Sigmoid colon (tissue), 7 donors: ENCODE data around the gene R3HDM4. TPM values are rescaled to one million over a fixed set of nuclear protein-coding genes. Genes with fewer than 3 reads are reported as not detected.

Source experiments
- DNase-seq: peaks from one replicate; pipeline ENCODE4 v3.0.0-alpha.2; 2019
- H3K27ac ChIP-seq, 4 donors: fragments of 200-600 bp; sonication (generic); one replicate each; pipeline ENCODE4 v1.5.1; 2016 to 2019; ENCODE audit warnings: mild to moderate bottlenecking in 1 of 4
- H3K27me3 ChIP-seq, 3 donors: fragments of 200-600 bp; sonication (generic); one replicate each; pipeline ENCODE4 v1.5.1; 2019; ENCODE audit warnings: mild to moderate bottlenecking in 1 of 3
- H3K36me3 ChIP-seq, 4 donors: fragments of 200-600 bp; sonication (generic); one replicate each; pipeline ENCODE4 v1.5.1; 2016 to 2019
- H3K4me1 ChIP-seq, 4 donors: fragments of 200-600 bp; sonication (generic); one replicate each; pipeline ENCODE4 v1.5.1; 2017 to 2019
- H3K4me3 ChIP-seq, 4 donors: fragments of 200-600 bp; sonication (generic); one replicate each; pipeline ENCODE4 v1.5.1; 2017 to 2019; ENCODE audit warnings: mild to moderate bottlenecking in 2 of 4, moderate library complexity in 1 of 4
- H3K9me3 ChIP-seq, 4 donors: fragments of 200-600 bp in 3 of 4; sonication (generic) in 3 of 4; one replicate each; pipeline versions ENCODE4 v1.5.1 to v1.6.1; 2013 to 2019
- CTCF ChIP-seq, 4 experiments: fragments of 450-650 bp in 3 of 4; fragments of 200-600 bp in 1 of 4; IDR thresholded peaks; one replicate each; pipeline ENCODE4 v1.5.1; 2016 to 2019; ENCODE audit warnings: antibody characterized with exemption in 4 of 4, mild to moderate bottlenecking in 3 of 4, moderate library complexity in 2 of 4
- EP300 ChIP-seq, 4 donors: sonication (generic); formaldehyde crosslinking; IDR thresholded peaks; one replicate each; pipeline ENCODE4 v1.6.1; 2017; ENCODE audit warnings: antibody characterized with exemption in 4 of 4
- POLR2A ChIP-seq, 2 donors: fragments of 450-650 bp; IDR thresholded peaks; one replicate each; pipeline ENCODE4 v1.6.1; 2016; ENCODE audit warnings: antibody characterized with exemption in 2 of 2, mild to moderate bottlenecking in 2 of 2, moderate library complexity in 2 of 2
- POLR2AphosphoS5 ChIP-seq, 4 donors: sonication (generic); formaldehyde crosslinking; IDR thresholded peaks; one replicate each; pipeline ENCODE4 v1.6.1; 2017; ENCODE audit warnings: antibody characterized with exemption in 4 of 4
- WGBS, 2 donors: extraction: QIAGEN DNeasy Blood & Tissue Kit; methylation state at CpG; one replicate each; pipeline ENCODE4 v1.1.7; 2013; 5-methylcytosine and 5-hydroxymethylcytosine counted together
- intact Hi-C: fragments of 100-400 bp; cut with DNase I; formaldehyde crosslinking; loops from one replicate; pipeline ENCODE4 v1.15.1; 2023
- polyA plus RNA-seq, 3 donors: library from polyadenylated mRNA; stranded (reverse); fragments of 200-250 nt; gene quantifications; one replicate each; pipeline ENCODE4 v1.2.3, GENCODE V29; 2013
- total RNA-seq, 4 donors: library from RNA; depleted of rRNA; stranded (reverse); fragments of >200 nt; gene quantifications; one replicate each; pipeline ENCODE4 v1.1.0, GENCODE V29; 2016
- donor health status: healthy with polysubstance abuse.
- donor health status: Bipolar disorder and iron deficiency.
- donor health status: healthy.

R3HDM4 gene
- total and polyA plus RNA-seq, 7 donors: 21.4 to 85.3 (median 30.5) TPM

DNA sequence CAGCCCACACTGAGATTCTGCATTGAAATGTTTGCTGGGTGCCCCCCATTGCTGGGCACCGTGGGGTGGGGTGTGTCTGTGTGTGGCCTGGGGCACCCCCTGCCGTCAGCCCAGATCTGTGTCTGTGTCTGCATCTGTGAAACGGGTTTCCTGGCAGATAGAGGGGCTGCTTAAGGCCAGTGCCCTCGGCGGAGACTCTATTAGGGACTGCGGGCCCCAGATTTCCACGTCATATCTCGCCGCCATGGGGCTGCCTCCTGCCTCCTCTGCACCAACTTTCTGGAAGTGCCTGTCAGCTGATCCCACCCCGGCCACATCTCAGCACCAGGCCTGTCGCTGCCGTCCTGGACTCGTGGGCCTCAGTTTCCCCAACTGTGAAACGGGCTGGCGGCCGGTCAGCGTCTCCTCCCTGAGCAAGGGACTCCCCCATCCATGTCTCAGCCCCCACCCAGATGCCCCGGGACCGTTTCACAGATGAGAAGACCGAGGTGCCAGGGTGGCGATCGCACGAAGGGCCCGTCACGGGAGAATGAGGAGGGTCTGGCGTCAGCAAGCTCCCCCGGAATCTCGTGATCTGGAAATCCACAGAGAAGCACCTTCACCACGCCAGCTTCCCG lies 34.2 kb upstream of the R3HDM4 start:
- 79 to 86% methylated on average over 30 of the region's 30 CpGs for WGBS, 2 donors
- Histone ChIP-seq H3K36me3 (no peaks in the 10 kb centered on the region), H3K4me3 (no peak overlapping the region), H3K27me3 (no peaks in the 10 kb centered on the region), H3K9me3 (no peaks in the 10 kb centered on the region), H3K4me1 (peaks cover 0 to 20% (median under 1%) of the 10 kb centered on the region in 4 donors), H3K27ac (no peak overlapping the region)
- no peak for DNase-seq
- TF ChIP-seq CTCF (IDR thresholded peaks at IDR 0.05) (no peak), POLR2A (IDR thresholded peaks at IDR 0.05) (no peak)
- intact Hi-C loops: no loop called here

DNA sequence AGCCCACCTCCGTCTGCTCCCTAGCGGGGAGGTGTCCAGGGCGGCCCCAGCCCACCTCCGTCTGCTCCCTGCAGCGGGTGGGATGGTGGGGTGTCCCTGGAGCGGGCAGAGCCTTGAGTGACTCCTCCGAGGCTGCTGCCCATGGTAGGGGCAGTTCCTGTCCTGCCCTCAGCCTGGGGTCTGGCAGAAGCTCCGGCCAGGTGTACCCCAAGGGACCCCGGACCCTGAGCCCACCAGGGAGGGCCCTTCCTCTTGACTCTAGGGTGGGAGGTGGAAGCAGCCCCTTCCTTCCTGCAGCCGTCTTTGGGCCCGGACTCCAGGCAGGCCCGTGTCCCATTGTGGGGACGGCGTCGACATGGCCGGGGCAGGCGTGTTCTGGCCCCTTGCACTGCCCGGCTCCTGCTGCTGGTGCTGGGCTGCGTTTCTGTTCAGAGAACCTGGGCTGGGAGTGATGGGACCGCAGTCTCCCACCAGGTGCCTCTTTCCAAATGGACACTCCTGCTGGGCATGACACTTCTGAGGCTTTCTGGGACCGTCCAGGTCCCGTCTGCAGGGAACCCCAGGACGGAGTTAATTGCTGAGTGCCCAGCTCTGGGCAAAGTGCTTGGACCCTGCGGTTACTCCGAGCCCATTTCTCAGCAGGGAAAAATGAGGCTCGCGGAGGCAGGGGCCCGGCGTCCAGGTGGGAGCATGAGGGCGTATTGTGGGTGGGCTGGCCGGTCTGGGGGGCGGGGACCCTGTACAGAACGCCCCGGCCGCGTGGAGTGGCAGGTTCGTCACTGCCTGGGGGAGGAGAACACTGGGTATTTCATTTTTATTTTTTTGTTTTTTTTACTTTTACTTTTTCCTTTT lies 32.6 kb upstream of the R3HDM4 start:
- TF ChIP-seq EP300 (IDR thresholded peaks at IDR 0.05) (no peak), POLR2AphosphoS5 (IDR thresholded peaks at IDR 0.05) (no peak), POLR2A (IDR thresholded peaks at IDR 0.05) (no peak), CTCF (IDR thresholded peaks at IDR 0.05) (no peak)
- intact Hi-C loops: no loop called here
- WGBS, 2 donors: 81 to 90% methylated on average over 37 of the region's 37 CpGs
- no peak for DNase-seq
- Histone ChIP-seq H3K4me3 (no peak overlapping the region), H3K27me3 (no peaks in the 10 kb centered on the region), H3K36me3 (no peaks in the 10 kb centered on the region), H3K27ac (no peak overlapping the region), H3K9me3 (no peaks in the 10 kb centered on the region), H3K4me1 (peaks cover 0 to 36% (median 13%) of the 10 kb centered on the region in 4 donors)

DNA sequence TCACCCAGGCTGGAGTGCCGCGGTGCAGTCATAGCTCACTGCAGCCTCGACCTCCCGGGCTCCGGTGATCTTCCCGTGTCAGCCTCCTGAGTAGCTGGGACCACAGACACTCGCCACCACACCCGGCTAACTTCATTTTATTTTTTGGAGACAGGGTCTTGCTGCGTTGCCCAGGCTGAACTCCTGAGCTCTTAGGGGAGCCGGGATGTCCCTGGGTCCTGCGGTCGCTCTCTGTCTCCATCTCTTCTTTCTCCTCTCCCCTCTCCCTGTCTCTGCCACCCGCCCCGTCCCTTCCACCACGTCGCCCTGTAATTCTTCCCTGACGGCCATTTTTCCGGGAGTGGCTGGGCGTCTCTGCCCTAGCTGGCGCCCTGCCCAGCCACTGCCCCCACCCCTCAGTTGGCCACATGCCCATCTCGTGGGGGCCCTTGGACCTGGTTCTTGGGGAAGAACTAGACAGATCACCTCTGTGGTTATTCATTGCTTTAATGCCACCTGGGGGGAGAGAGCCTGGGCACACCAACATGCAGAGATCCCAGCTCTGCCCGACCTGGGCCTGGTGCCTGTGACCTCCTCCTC lies 31.7 kb upstream of the R3HDM4 start:
- no peaks in the 10 kb centered on the region for H3K27me3 ChIP-seq
- TF ChIP-seq POLR2A (IDR thresholded peaks at IDR 0.05): no peak
- TF ChIP-seq EP300 (IDR thresholded peaks at IDR 0.05): no peak
- TF ChIP-seq CTCF (IDR thresholded peaks at IDR 0.05): no peak
- TF ChIP-seq POLR2AphosphoS5 (IDR thresholded peaks at IDR 0.05): no peak
- 23 to 71% methylated on average over 22 of the region's 22 CpGs for WGBS, 2 donors
- no peaks in the 10 kb centered on the region for H3K36me3 ChIP-seq
- no peak for DNase-seq
- no peak overlapping the region for H3K4me3 ChIP-seq
- intact Hi-C loops: no loop called here
- no peak overlapping the region for H3K27ac ChIP-seq
- H3K9me3 ChIP-seq: no peaks in the 10 kb centered on the region
- H3K4me1 ChIP-seq: peaks cover 0 to 45% (median 21%) of the 10 kb centered on the region in 4 donors

DNA sequence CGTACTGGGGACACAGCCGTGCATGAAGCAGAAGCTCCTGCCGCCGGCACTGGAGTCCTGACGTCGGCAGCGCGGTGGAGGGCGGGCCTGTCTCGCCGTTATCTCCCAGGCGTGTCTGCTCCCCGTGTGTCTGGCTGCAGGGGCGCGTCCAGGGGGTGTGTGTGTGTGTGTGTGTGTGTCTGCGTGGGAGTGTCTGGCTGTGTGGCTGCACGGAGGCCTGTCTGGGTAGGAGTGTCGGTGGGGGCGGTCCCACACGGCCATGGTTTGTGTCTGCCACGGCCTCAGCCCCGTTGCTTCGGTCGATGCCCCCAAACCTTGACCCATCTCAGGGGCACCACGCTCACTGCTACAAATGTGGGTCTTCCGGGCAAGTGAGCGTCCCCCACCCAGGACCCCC lies 31.1 kb upstream of the R3HDM4 start:
- TF ChIP-seq EP300 (IDR thresholded peaks at IDR 0.05): no peak
- Histone ChIP-seq H3K4me1 (peaks cover 0 to 47% (median 21%) of the 10 kb centered on the region in 4 donors), H3K36me3 (no peaks in the 10 kb centered on the region), H3K27me3 (no peaks in the 10 kb centered on the region), H3K9me3 (no peaks in the 10 kb centered on the region), H3K4me3 (no peak overlapping the region), H3K27ac (no peak overlapping the region)
- no peak for DNase-seq
- intact Hi-C loops: no loop called here
- 17 to 71% methylated on average over 27 of the region's 27 CpGs for WGBS, 2 donors

DNA sequence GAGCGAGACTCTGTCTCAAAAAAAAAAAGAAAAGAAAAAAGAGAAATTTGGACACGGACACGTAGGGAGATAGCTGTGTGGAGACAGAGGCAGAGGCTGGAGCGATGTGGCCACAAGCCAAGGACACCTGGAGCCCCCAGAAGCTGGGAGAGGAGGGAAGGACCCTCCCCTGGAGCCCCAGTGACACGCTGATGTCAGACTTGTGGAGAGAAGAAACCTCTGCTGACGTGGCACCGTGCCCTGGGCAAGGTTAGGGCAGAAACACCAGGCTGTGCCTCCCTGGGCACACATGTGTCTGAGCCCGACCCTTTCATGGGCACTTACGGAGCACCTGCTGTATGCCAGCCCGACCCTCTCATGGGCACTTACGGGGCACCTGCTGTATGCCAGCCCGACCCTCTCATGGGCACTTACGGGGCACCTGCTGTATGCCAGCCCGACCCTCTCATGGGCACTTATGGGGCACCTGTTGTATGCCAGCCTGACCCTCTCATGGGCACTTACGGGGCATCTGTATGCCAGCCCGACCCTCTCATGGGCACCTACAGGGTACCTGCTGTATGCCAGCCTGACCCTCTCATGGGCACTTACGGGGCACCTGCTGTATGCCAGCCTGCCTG lies 30.6 kb upstream of the R3HDM4 start:
- no peaks in the 10 kb centered on the region for H3K9me3 ChIP-seq
- H3K4me1 ChIP-seq: peaks cover 0 to 47% (median 21%) of the 10 kb centered on the region in 4 donors
- intact Hi-C loops: no loop called here
- no peak for TF ChIP-seq CTCF (IDR thresholded peaks at IDR 0.05)
- no peak for TF ChIP-seq EP300 (IDR thresholded peaks at IDR 0.05)
- TF ChIP-seq POLR2A (IDR thresholded peaks at IDR 0.05): no peak
- H3K27me3 ChIP-seq: no peaks in the 10 kb centered on the region
- H3K27ac ChIP-seq: no peak overlapping the region
- H3K36me3 ChIP-seq: no peaks in the 10 kb centered on the region
- WGBS, 2 donors: 75 to 91% methylated on average over 17 of the region's 17 CpGs
- no peak for DNase-seq
- no peak overlapping the region for H3K4me3 ChIP-seq
